Brain microvascular endothelial cell (primary cell): ENCODE data around the gene NID2.

ENCODE experiments used
- DNase-seq: peaks from one replicate; pipeline ENCODE4 v3.0.0-alpha.2; 2020
- H3K27ac ChIP-seq: fragments of 250-450 bp; sonication (Bioruptor Pico); 2 replicates; pipeline ENCODE4 v1.5.1; 2020; ENCODE audit warnings: mild to moderate bottlenecking, moderate library complexity
- H3K27me3 ChIP-seq: fragments of 250-450 bp; sonication (Bioruptor Pico); replicated peaks from 2 replicates; pipeline ENCODE4 v1.5.1; 2020; ENCODE audit warnings: mild to moderate bottlenecking
- H3K36me3 ChIP-seq: fragments of 250-450 bp; sonication (Bioruptor Pico); replicated peaks from 2 replicates; pipeline ENCODE4 v1.5.1; 2020; ENCODE audit warnings: mild to moderate bottlenecking
- H3K4me3 ChIP-seq: 2 replicates; pipeline ENCODE4 v1.5.1; 2011; ENCODE audit warnings: low read depth, mild to moderate bottlenecking, control low read depth, low read length, moderate library complexity
- CTCF ChIP-seq: IDR thresholded peaks from 2 replicates; pipeline ENCODE4 v1.5.1; 2011; ENCODE audit warnings: low read depth, mild to moderate bottlenecking, moderate library complexity, low read length, control low read depth, inconsistent platforms; ENCODE audit errors: missing control alignments
- in situ Hi-C: cut with HindIII; loops from 2 replicates; pipeline ENCODE4 v1.10.0; 2017; ENCODE audit warnings: low sequenced_read_pairs, low pct_ligation_motif_present

NID2 gene

GRCh38 chr14:52110441-52111086 is 41.7 kb upstream of the NID2 start:
- Histone ChIP-seq H3K27ac (peak overlapping the region; percentile 73), H3K27me3 (no peaks in the 10 kb centered on the region), H3K36me3 (no peaks in the 10 kb centered on the region), H3K4me3 (no peak overlapping the region)
- in situ Hi-C loops: no loop called here
- no peak for TF ChIP-seq CTCF
- DNase-seq: peak; percentile 29

DNA sequence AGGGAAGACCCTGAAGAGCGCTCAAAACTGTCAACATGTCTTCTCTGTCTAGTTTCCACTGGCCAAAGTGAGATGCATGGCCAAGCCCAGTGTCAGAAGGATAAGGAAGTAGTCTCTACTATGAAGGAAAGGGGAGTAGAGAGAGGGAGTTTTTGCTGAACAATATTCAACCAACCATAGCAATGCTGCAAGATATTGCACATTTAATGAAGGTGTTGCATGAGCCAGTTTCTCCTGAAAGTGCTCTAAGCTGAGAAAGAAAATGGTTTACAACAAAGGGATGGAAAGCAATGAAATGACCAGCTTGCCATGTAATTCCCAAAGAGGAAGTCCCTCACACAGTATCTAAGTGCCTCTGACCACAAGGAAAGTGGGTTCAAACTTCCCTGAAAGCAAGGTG is 40.0 kb upstream of the NID2 start:
- no peak overlapping the region for H3K27ac ChIP-seq
- no peaks in the 10 kb centered on the region for H3K27me3 ChIP-seq
- no peak for TF ChIP-seq CTCF
- DNase-seq: no peak
- in situ Hi-C loops: no loop called here
- no peaks in the 10 kb centered on the region for H3K36me3 ChIP-seq
- H3K4me3 ChIP-seq: no peak overlapping the region

- DNase-seq: no peak
- H3K4me3 ChIP-seq: no peak overlapping the region
- TF ChIP-seq CTCF: no peak
- no peaks in the 10 kb centered on the region for H3K27me3 ChIP-seq
- no peaks in the 10 kb centered on the region for H3K36me3 ChIP-seq
- in situ Hi-C loops: no loop called here
- no peak overlapping the region for H3K27ac ChIP-seq
These were observed 38.0 kb upstream of the NID2 start for GRCh38 chr14:52106840-52107239.

DNA sequence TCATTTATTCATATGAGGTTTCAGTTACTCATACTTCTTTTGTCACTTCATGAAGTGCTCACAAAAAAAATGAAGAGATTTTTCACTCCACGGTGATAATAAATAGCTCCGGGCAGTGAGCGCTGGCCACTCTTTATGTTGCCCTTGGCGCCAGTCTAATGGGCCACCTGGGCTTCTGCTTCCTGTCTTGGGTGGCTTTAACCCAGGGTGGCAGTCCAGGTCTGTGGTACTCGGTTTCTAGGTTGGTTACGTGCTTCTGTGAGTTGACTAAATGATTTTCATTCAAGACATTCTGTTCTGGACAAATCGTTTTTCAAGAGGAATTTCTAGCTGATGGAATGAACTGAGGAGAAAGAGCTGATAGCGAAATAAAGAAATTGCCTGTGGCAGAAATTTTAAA is 34.6 kb upstream of the NID2 start:
- in situ Hi-C loops: no loop called here
- Histone ChIP-seq H3K27me3 (no peaks in the 10 kb centered on the region), H3K4me3 (no peak overlapping the region), H3K36me3 (no peaks in the 10 kb centered on the region), H3K27ac (no peak overlapping the region)
- no peak for DNase-seq
- TF ChIP-seq CTCF: no peak

GRCh38 chr14:52095794-52096193 is 26.9 kb upstream of the NID2 start:
- DNase-seq: no peak
- H3K27me3 ChIP-seq: no peaks in the 10 kb centered on the region
- TF ChIP-seq CTCF: no peak
- no peak overlapping the region for H3K4me3 ChIP-seq
- in situ Hi-C loops: no loop called here
- no peak overlapping the region for H3K27ac ChIP-seq
- no peaks in the 10 kb centered on the region for H3K36me3 ChIP-seq

- no peak for TF ChIP-seq CTCF
- Histone ChIP-seq H3K4me3 (no peak overlapping the region), H3K36me3 (no peaks in the 10 kb centered on the region), H3K27ac (no peak overlapping the region), H3K27me3 (no peaks in the 10 kb centered on the region)
- DNase-seq: no peak
- in situ Hi-C loops: no loop called here
These were observed 26.5 kb upstream of the NID2 start for GRCh38 chr14:52095336-52095735.
